ENCODE data around the gene CSNK1G2. TPM values are rescaled to one million over a fixed set of nuclear protein-coding genes. Genes with fewer than 3 reads are reported as not detected.

CSNK1G2 gene
- total RNA-seq, 1 experiment from 2014 or later = 126 TPM

DNA sequence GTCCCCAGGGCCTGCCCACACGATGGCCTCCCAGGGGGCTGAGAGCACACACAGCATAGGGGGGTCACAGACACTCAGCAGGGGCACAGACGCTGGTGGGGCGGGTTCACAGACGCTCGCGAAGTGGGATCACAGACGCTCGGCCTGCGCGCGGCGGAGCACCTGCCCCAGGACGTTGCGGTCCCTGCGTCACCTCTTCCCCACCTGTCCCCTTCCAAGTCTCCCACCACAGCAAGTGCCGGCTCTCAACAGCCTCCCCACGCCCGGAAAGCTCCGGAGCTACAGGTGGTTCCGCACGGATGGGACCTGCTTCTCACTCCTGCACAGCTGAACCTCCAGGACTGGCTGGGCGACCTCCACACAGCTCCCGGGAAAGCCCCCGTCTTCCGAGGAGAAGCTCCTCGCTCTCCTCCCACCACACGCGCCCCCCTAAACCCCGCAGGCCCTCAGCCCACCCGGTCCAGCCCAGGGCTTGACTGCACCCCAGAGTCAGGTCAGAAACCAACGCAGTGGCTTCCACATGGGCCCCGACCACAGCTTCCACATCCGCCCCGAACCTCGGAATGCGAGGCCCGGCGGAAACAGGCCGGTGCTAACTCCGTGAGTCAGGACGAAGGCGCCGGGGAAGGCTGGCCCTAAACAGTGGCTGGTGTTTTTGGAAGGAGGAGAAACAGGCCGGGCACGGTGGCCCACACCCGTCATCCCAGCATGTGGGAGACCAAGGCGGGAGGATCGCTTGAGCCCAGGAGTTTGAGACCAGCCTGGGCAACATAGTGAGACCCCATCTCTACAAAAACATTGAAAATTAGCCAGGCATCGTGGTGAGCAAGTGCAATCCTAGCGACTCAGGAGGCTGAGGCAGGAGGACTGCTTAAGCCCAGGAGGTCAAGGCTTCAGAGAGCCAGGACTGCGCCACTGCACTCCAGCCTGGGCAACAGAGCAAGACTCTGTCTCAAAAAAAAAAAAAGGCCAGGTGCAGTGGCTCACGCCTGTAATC is 58.0 kb downstream of the CSNK1G2 start:
- H3K4me1 Mint-ChIP-seq = no peaks in the 10 kb centered on the region
- no peak overlapping the region for H3K27ac Mint-ChIP-seq
- no peak overlapping the region for H3K4me3 Mint-ChIP-seq
- peak; percentile 86 for TF ChIP-seq ZNF121 (CRISPR knock-in tag; IDR thresholded peaks at IDR 0.05)
- TF ChIP-seq CREB1 (CRISPR knock-in tag; IDR thresholded peaks at IDR 0.05) = no peak
- no peak for TF ChIP-seq PRRX2 (CRISPR knock-in tag; IDR thresholded peaks at IDR 0.05)
- ChIA-PET CTCF (interaction anchor here (1.0 kb wide), 1 partner anchor 55 kb away, joined by 3 read pairs; no protein-coding TSS in a partner anchor), POLR2A (interaction anchor here (0.6 kb wide), 1 partner anchor 157 kb away, joined by 5 read pairs; no protein-coding TSS in a partner anchor)
- DNase-seq (ENCODE audit: low spot score) (no peak), ATAC-seq (no peak)
- H3K27me3 Mint-ChIP-seq (ENCODE audit: low read depth) = peaks cover 24% of the 10 kb centered on the region
- H3K9me3 Mint-ChIP-seq = peaks cover 5% of the 10 kb centered on the region
- H3K36me3 Mint-ChIP-seq = peaks cover 46% of the 10 kb centered on the region

DNA sequence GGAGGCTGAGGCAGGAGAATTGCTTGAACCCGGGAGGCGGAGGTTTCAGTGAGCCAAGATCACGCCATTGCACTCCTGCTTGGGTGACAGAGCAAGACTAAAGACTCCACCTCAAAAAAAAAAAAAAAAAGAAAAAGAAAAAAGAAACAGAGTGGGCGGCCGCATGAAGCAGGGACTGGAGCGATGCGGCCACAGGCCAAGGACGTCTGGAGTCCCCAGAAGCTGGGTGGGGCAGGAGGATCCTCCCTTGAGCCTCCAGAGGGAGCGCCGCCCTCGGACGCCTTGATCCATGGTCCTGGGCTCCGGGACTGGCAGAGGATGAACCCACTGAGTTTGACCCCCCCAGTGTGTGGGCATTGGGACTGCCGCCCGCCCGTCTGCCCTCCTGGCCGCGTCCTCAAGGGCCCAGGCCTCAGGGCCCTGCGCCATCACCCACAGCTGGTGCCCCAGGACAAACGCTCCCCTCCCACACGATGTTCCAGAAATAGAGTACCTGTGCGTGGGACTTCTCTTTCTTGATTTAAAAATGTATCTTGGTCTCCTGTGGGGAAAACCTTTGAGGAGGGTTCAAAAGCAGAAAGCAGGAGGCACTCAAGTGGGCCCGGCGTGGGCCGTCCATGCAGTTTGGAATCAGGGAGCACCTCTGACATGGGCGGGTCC is 59.0 kb downstream of the CSNK1G2 start:
- ATAC-seq (no peak), DNase-seq (ENCODE audit: low spot score) (no peak)
- Mint-ChIP-seq H3K27me3 (ENCODE audit: low read depth) (peaks cover 24% of the 10 kb centered on the region), H3K9me3 (peaks cover 5% of the 10 kb centered on the region), H3K4me3 (no peak overlapping the region), H3K27ac (no peak overlapping the region), H3K36me3 (peaks cover 44% of the 10 kb centered on the region), H3K4me1 (no peaks in the 10 kb centered on the region)
- CTCF ChIA-PET = interaction anchor here (1.0 kb wide), 1 partner anchor 56 kb away, joined by 3 read pairs; no protein-coding TSS in a partner anchor
- POLR2A ChIA-PET = no interaction called here
- TF ChIP-seq, protein P1, sequence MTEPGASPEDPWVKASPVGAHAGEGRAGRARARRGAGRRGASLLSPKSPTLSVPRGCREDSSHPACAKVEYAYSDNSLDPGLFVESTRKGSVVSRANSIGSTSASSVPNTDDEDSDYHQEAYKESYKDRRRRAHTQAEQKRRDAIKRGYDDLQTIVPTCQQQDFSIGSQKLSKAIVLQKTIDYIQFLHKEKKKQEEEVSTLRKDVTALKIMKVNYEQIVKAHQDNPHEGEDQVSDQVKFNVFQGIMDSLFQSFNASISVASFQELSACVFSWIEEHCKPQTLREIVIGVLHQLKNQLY (CRISPR knock-in tag; IDR thresholded peaks at IDR 0.05) = no peak
- TF ChIP-seq, protein P2, sequence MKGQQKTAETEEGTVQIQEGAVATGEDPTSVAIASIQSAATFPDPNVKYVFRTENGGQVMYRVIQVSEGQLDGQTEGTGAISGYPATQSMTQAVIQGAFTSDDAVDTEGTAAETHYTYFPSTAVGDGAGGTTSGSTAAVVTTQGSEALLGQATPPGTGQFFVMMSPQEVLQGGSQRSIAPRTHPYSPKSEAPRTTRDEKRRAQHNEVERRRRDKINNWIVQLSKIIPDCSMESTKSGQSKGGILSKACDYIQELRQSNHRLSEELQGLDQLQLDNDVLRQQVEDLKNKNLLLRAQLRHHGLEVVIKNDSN (CRISPR knock-in tag; IDR thresholded peaks at IDR 0.05) = no peak
- TF ChIP-seq, protein P3, sequence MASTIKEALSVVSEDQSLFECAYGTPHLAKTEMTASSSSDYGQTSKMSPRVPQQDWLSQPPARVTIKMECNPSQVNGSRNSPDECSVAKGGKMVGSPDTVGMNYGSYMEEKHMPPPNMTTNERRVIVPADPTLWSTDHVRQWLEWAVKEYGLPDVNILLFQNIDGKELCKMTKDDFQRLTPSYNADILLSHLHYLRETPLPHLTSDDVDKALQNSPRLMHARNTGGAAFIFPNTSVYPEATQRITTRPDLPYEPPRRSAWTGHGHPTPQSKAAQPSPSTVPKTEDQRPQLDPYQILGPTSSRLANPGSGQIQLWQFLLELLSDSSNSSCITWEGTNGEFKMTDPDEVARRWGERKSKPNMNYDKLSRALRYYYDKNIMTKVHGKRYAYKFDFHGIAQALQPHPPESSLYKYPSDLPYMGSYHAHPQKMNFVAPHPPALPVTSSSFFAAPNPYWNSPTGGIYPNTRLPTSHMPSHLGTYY (CRISPR knock-in tag; IDR thresholded peaks at IDR 0.05) = no peak
- TF ChIP-seq, protein P4, sequence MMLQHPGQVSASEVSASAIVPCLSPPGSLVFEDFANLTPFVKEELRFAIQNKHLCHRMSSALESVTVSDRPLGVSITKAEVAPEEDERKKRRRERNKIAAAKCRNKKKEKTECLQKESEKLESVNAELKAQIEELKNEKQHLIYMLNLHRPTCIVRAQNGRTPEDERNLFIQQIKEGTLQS (CRISPR knock-in tag; conservative IDR thresholded peaks at IDR 0.05) = no peak
- no peak for TF ChIP-seq AR (CRISPR knock-in tag; IDR thresholded peaks at IDR 0.05)
- TF ChIP-seq ATF2 (CRISPR knock-in tag; IDR thresholded peaks at IDR 0.05; ENCODE audit: borderline replicate concordance, low read depth) = no peak
- TF ChIP-seq ZNF263 (CRISPR knock-in tag; IDR thresholded peaks at IDR 0.05; ENCODE audit: low read depth) = no peak
- TF ChIP-seq SMAD3 (CRISPR knock-in tag; IDR thresholded peaks at IDR 0.05; ENCODE audit: borderline replicate concordance) = no peak
- no peak for TF ChIP-seq TCF7 (CRISPR knock-in tag; IDR thresholded peaks at IDR 0.05; ENCODE audit: low read depth)
- TF ChIP-seq, protein P5, sequence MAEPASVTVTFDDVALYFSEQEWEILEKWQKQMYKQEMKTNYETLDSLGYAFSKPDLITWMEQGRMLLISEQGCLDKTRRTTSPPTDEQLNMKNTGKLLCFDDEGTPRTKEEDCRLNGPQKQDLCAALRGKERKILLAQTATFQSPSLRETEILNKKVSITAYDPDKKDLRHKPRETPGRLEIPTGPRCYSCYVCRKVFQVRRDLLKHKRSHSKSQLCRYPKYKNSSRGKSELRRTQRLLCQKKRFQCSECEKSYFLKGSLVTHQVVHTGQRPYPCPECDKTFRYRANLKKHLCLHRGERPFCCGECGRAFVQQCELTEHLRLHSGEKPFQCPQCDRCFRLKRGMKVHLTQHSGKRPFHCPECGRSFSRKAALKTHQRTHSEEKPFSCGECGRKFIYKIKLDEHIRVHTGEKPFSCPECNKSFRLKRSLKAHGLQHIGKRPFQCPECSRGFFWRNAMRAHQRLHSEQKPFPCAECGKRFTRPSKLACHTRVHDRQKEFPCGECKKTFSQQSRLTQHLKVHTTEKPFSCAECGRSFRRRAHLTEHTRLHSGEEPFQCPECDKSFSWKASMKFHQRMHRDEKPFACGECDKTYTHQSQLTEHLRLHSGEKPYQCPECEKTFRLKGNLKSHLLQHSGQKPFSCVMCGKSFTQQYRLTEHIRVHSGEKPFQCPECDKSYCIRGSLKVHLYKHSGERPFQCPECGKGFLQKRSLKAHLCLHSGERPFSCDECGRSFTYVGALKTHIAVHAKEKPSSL (CRISPR knock-in tag; conservative IDR thresholded peaks at IDR 0.05) = no peak
- TF ChIP-seq, protein P6, sequence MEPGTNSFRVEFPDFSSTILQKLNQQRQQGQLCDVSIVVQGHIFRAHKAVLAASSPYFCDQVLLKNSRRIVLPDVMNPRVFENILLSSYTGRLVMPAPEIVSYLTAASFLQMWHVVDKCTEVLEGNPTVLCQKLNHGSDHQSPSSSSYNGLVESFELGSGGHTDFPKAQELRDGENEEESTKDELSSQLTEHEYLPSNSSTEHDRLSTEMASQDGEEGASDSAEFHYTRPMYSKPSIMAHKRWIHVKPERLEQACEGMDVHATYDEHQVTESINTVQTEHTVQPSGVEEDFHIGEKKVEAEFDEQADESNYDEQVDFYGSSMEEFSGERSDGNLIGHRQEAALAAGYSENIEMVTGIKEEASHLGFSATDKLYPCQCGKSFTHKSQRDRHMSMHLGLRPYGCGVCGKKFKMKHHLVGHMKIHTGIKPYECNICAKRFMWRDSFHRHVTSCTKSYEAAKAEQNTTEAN (CRISPR knock-in tag; IDR thresholded peaks at IDR 0.05) = no peak
- no peak for TF ChIP-seq FOXP1 (CRISPR knock-in tag; IDR thresholded peaks at IDR 0.05; ENCODE audit: borderline replicate concordance)
- no peak for TF ChIP-seq ETV6 (CRISPR knock-in tag; IDR thresholded peaks at IDR 0.05)
- TF ChIP-seq ZNF138 (CRISPR knock-in tag; conservative IDR thresholded peaks at IDR 0.05) = no peak
- no peak for TF ChIP-seq TP53 (CRISPR knock-in tag; IDR thresholded peaks at IDR 0.05)
- no peak for TF ChIP-seq TEAD1 (CRISPR knock-in tag; IDR thresholded peaks at IDR 0.05)
- no peak for TF ChIP-seq NR1H2 (CRISPR knock-in tag; IDR thresholded peaks at IDR 0.05)
- no peak for TF ChIP-seq ZNF232 (CRISPR knock-in tag; IDR thresholded peaks at IDR 0.05)

All from WTC11 (cell line).